ENCODE results near the gene B3GNT9.

The B3GNT9 gene

GRCh38 chr16:67185651-67186134, 34.9 kb upstream of the B3GNT9 start:
- DNase-seq (ENCODE audit: low read depth in 2 of 2, low spot score in 1 of 2): no peak

- DNase-seq (ENCODE audit: low read depth in 2 of 2, low spot score in 1 of 2): peak; percentile 54 to 59
Measured at GRCh38 chr16:67184995-67185650, 34.3 kb upstream of the B3GNT9 start.

- no peak for DNase-seq (ENCODE audit: low read depth in 2 of 2, low spot score in 1 of 2)
Measured at GRCh38 chr16:67184453-67184994, 33.7 kb upstream of the B3GNT9 start.

DNA sequence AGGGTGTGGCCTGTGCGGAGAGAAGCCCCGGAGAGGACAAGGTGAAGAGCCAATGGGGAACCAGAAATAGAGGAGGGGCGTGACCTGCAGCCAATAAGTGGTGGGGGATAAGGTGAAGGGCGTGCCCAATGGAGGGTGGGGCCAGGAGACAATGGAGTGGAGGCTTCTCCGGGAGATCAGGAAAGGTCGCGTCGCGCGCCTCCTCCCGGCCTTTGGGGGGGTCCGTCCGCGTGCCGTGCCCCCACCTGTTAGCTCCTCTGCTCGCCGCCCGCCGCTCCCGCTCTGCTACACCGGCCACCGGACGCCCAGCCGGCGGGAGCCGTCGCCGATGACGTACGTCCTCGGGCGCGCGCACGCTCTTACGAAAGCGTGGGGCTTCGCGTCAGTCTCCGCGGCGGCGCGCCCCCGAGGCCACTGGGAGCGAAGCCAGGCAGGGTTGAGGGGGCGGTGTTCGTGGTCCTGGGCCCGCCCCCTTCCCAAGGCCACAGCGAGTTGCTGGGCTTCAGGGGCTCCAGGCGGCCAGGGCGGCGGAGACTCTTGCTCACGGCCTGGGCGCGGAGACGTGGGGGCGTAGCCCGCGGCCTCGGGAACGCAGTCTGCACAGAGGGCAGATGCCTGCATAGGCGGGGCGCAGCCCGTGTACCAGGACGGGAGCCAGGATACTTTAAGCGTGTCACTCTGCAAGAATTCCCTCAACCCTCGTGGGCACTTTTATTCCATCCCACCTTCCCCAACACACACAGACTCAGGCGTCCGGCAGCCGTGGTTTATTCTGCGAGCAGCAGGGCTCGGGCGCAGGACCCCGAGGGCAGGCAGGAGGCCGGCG, 33.0 kb upstream of the B3GNT9 start, which contains the start of gene MATCAP1:
MATCAP1 (minus strand) TSS at position 337 of the 826 bp plus-strand sequence. CDS start 3,353 bp downstream, outside the sequence.
- DNase-seq (ENCODE audit: low read depth in 2 of 2, low spot score in 1 of 2): peak; percentile 82 to 86

GRCh38 chr16:67183284-67183626, 32.5 kb upstream of the B3GNT9 start:
- DNase-seq (ENCODE audit: low read depth in 2 of 2, low spot score in 1 of 2): no peak

- DNase-seq (ENCODE audit: low read depth in 2 of 2, low spot score in 1 of 2): no peak
Measured at GRCh38 chr16:67182288-67182687, 31.5 kb upstream of the B3GNT9 start.

GRCh38 chr16:67181346-67181745, 30.5 kb upstream of the B3GNT9 start:
- no peak for DNase-seq (ENCODE audit: low read depth in 2 of 2, low spot score in 1 of 2)

GRCh38 chr16:67180166-67180565, 29.4 kb upstream of the B3GNT9 start:
- DNase-seq (ENCODE audit: low read depth in 2 of 2, low spot score in 1 of 2): no peak

DNA sequence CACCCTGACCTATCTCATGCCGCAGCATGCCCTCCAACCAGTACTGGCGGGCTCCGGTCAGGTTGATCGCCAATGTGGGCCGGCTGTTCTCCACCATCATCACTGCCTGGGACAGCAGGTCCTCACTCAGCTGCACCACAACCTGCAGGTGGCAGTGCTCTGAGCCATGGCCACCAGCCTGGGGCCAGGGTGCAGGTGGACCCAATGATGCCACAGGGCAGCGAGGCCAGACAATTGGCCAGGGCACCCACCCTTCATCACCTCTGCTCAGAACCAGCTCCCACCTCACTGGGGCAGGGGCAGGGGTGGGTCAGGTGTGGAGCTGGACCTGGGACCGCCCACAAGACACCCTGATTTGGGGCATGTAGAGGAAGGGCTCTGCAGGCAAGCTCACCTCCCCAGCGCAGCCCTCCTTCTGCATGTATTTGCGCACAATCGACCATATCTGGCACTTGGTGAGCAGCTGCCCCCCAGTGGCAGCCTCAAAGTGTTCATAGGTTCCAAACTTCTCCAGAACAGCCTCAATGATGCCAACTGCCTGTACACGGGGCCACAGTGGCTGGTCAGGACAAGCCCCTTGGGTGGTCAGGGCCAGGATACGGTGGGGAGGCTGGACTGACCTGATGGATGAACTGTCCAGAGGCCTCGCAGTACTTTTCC, 28.8 kb upstream of the B3GNT9 start:
- DNase-seq (ENCODE audit: low read depth in 2 of 2, low spot score in 1 of 2): no peak

GRCh38 chr16:67177743-67178699, 27.2 kb upstream of the B3GNT9 start:
- no peak for DNase-seq (ENCODE audit: low read depth in 2 of 2, low spot score in 1 of 2)

GRCh38 chr16:67176662-67177061, 25.9 kb upstream of the B3GNT9 start:
- no peak for DNase-seq (ENCODE audit: low read depth in 2 of 2, low spot score in 1 of 2)

GRCh38 chr16:67174706-67175231, 24.0 kb upstream of the B3GNT9 start:
- no peak for DNase-seq (ENCODE audit: low read depth in 2 of 2, low spot score in 1 of 2)

- DNase-seq (ENCODE audit: low read depth in 2 of 2, low spot score in 1 of 2): no peak
Measured at GRCh38 chr16:67173808-67174705, 23.3 kb upstream of the B3GNT9 start.

DNA sequence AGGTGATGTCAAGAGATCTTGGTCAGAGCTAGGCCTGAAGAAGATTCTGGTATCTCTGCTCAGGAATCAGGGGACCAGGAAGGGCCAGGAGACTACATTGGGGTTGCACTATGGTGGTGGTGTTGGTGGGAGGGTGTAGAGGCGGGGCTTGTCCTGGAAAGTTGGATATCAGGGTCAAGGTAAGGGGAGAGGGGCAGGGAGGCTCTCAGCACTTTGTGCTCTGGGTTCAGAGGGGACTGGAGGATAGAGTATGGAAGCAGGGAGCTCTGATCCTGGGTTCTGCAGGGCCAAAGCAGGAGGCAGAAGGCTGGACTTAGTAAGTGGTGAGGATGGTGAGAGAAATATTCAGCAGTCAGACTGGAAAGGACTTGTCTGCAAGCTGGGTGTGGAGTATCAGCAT, 22.5 kb upstream of the B3GNT9 start:
- no peak for DNase-seq (ENCODE audit: low read depth in 2 of 2, low spot score in 1 of 2)

DNA sequence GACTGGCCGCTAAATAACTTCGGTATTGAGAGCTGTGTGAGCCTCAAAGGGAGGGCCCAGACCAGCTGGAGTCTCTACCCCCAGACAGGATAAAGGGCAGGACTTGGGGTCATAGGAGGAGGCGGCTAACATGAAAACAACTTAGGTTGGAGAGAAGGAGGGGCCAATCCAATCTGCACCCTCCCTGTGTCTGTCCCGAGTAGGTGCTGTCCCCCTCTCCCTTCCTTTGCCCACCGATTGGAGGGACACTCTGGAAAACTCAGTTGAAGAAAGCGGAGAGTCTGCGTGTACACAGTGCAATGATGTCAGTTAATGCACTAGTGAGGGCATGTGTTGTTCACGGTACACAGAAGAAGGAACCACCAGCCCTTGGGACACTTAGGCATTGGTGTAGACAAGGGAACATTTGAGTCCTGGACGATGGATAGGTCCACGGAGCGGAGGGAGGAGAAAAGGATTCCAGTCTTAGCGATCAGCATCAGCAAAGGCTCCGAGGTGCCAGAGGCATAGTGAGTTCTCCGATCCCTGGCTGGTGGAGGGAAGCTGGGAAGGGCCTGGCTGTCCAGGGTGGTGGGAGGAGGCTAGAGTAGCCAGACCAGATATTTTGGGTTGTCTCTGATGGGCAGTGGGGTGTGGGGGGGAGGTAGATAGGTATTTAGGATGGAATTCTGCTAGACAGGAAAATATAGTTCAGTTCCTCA, 20.3 kb upstream of the B3GNT9 start:
- DNase-seq (ENCODE audit: low read depth in 2 of 2, low spot score in 1 of 2): no peak

DNA sequence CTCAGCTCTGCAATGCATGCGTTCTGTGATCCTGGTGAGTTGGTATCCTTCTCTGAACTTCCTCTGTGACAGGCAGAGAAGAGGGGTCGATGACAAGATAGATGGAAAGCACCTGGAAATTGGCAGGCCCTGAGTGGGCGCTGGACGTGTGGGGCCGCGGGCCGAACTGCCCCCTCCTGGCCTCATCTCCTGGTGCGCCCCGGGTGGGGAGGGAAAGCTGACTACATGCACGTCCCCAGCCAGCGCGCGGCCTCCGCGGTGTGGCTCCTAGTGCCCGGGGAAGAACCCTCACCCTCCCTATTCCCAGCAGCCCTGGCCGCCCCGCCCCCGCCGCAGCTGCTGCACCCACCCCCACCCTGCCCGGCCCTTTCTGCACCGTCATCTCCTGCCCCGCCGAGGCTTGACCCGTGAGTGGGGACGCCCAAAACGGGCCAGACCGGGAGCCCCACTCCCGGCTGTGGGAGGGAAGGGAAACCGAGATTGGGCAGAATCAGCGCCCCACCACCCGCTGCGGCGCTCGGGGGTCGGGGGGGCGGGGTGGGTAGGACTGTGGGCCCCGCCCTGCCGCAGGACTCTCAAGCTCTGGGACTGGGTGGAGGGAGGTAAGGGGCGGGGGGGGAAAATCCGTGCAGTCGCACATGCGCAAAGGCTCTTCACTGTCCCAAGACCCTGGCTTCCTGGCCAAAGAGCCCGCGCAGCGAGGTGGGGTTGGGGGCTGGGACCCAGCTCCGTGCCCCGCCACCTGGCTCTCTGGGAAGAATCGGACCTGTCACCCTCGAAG, 19.6 kb upstream of the B3GNT9 start, which contains the start of gene NOL3:
NOL3 (plus strand) TSS at position 371 of the 781 bp plus-strand sequence.
- DNase-seq (ENCODE audit: low read depth in 2 of 2, low spot score in 1 of 2): no peak

GRCh38 chr16:67169642-67170167, 18.9 kb upstream of the B3GNT9 start:
- no peak for DNase-seq (ENCODE audit: low read depth in 2 of 2, low spot score in 1 of 2)
